K562 (cell line): ENCODE results near the gene MAP3K2. TPM values are rescaled to one million over a fixed set of nuclear protein-coding genes. Genes with fewer than 3 reads are reported as not detected.

ENCODE experiments used
- ARID2 ChIP-seq: fragments of 450-650 bp; IDR thresholded peaks from 2 replicates; pipeline ENCODE4 v1.6.1; 2017; ENCODE audit warnings: antibody characterized with exemption, mild to moderate bottlenecking
- BHLHE40 ChIP-seq: IDR thresholded peaks from 2 replicates; pipeline ENCODE4 v1.6.1; 2011; ENCODE audit warnings: low read length, improper control_type of control experiment
- C11orf30 ChIP-seq: fragments of 450-650 bp; IDR thresholded peaks from 2 replicates; pipeline ENCODE4 v1.6.1; 2016; ENCODE audit warnings: low read depth, mild to moderate bottlenecking
- CTBP1 ChIP-seq: fragments of 450-650 bp; IDR thresholded peaks from 2 replicates; pipeline ENCODE4 v1.6.1; 2016; ENCODE audit warnings: borderline replicate concordance
- HNRNPK ChIP-seq: fragments of 200-400 bp; formaldehyde crosslinking; IDR thresholded peaks from one replicate; pipeline ENCODE4 v1.6.1; 2018; ENCODE audit warnings: mild to moderate bottlenecking, low read depth, low read length; ENCODE audit not compliant: poor library complexity, severe bottlenecking
- NCOA2 ChIP-seq, 2 experiments: fragments of 450-650 bp; IDR thresholded peaks; 2 replicates each; pipeline ENCODE4 v1.6.1; 2018; ENCODE audit warnings: mild to moderate bottlenecking in 2 of 2, moderate library complexity in 1 of 2; ENCODE audit not compliant: partially characterized antibody in 2 of 2
- NR1H2 ChIP-seq: sonication (generic); formaldehyde crosslinking; IDR thresholded peaks from 2 replicates; pipeline ENCODE4 v1.4.0; 2020; ENCODE audit warnings: mild to moderate bottlenecking, missing genetic modification reagents
- YY1 ChIP-seq, 3 experiments: IDR thresholded peaks; 2 replicates each; pipeline ENCODE4 v1.6.1; 2011; ENCODE audit warnings: low read length in 2 of 3, mild to moderate bottlenecking in 2 of 3, moderate library complexity in 2 of 3, borderline replicate concordance in 1 of 3, control low read depth in 1 of 3, low read depth in 1 of 3; ENCODE audit not compliant: insufficient read depth in 3 of 3, insufficient replicate concordance in 2 of 3, control insufficient read depth in 1 of 3, insufficient read length in 1 of 3; ENCODE audit errors: extremely low read depth in 1 of 3
- ZNF143 ChIP-seq: sonication (generic); formaldehyde crosslinking; IDR thresholded peaks from 2 replicates; pipeline ENCODE4 v1.9.0; 2022; ENCODE audit warnings: mild to moderate bottlenecking, missing genetic modification reagents
- ZNF311 ChIP-seq: fragments of 250-450 bp; sonication (Bioruptor Pico); IDR thresholded peaks from 2 replicates; pipeline ENCODE4 v1.4.0; 2020; ENCODE audit warnings: mild to moderate bottlenecking, moderate library complexity
- ZNF695 ChIP-seq: fragments of 450-650 bp; formaldehyde crosslinking; IDR thresholded peaks from 2 replicates; pipeline ENCODE4 v1.4.0; 2020; ENCODE audit warnings: mild to moderate bottlenecking, moderate library complexity
- ZNF830 ChIP-seq: fragments of 250-450 bp; sonication (Bioruptor Pico); IDR thresholded peaks from 2 replicates; pipeline ENCODE4 v1.5.0; 2021; ENCODE audit warnings: mild to moderate bottlenecking
- polyA plus RNA-seq, 8 experiments: library from polyadenylated mRNA; depleted of rRNA in 4 of 8; stranded (reverse) in 5 of 8; unstranded in 3 of 8; fragments of >200 nt; fragmentation: Nextera tagmentation in 2 of 8; fragmentation: Illumina TruSeq in 1 of 8; extraction: Ambion mirVana in 2 of 8; extraction: Trizol in 1 of 8; gene quantifications; 2 replicates each; pipeline versions ENCODE4 v1.2.1 to v1.2.3, GENCODE V29; 2011 to 2014; ENCODE audit warnings: inconsistent platforms in 1 of 8, missing spikeins in 1 of 8
- total RNA-seq, 7 experiments: library from RNA; depleted of rRNA in 6 of 7; stranded (reverse); fragments of >200 nt in 6 of 7; fragmentation: Illumina TruSeq in 2 of 7; extraction: Trizol in 2 of 7; gene quantifications; 2 replicates each; pipeline versions ENCODE4 v1.2.1 to v1.2.3, GENCODE V29; 2011 to 2021; ENCODE audit warnings: low replicate concordance in 1 of 7
- TF ChIP-seq, protein P1 (sequence below): fragments of 450-650 bp; formaldehyde crosslinking; IDR thresholded peaks from 2 replicates; pipeline ENCODE4 v1.4.0; 2020; ENCODE audit warnings: mild to moderate bottlenecking, moderate library complexity
- TF ChIP-seq, protein P2 (sequence below), 2 experiments: fragments of 250-450 bp in 1 of 2; fragments of 450-650 bp in 1 of 2; sonication (Bioruptor Pico) in 1 of 2; IDR thresholded peaks; 2 replicates each; pipeline versions ENCODE4 v1.6.1 to v1.8.0; 2016 to 2021; ENCODE audit warnings: mild to moderate bottlenecking in 2 of 2, moderate library complexity in 2 of 2, missing compliant biosample characterization in 1 of 2, missing genetic modification characterization in 1 of 2
- TF ChIP-seq, protein P3 (sequence below): fragments of 250-450 bp; sonication (Bioruptor Pico); IDR thresholded peaks from 2 replicates; pipeline ENCODE4 v1.4.0; 2020; ENCODE audit warnings: borderline replicate concordance
- TF ChIP-seq, protein P4 (sequence below), 3 experiments: fragments of 200-800 bp in 1 of 3; sonication (Bioruptor generic) in 1 of 3; sonication (generic) in 1 of 3; formaldehyde crosslinking in 1 of 3; IDR thresholded peaks; 2 replicates each; pipeline versions ENCODE4 v1.6.1 to v1.8.0; 2016 to 2022; ENCODE audit warnings: mild to moderate bottlenecking in 2 of 3, missing compliant biosample characterization in 2 of 3, missing genetic modification characterization in 2 of 3, missing genetic modification reagents in 1 of 3
- TF ChIP-seq, protein P5 (sequence below): sonication (generic); formaldehyde crosslinking; IDR thresholded peaks from 2 replicates; pipeline ENCODE4 v1.8.0; 2022; ENCODE audit warnings: missing genetic modification reagents, mild to moderate bottlenecking, moderate library complexity, borderline replicate concordance

MAP3K2 gene
- total and polyA plus RNA-seq, 9 of the 15 experiments (the other 6 are each of a cell fraction or from before 2014, with no cell fraction given), result 1.2 to 14.2 (median 5.7) TPM

DNA sequence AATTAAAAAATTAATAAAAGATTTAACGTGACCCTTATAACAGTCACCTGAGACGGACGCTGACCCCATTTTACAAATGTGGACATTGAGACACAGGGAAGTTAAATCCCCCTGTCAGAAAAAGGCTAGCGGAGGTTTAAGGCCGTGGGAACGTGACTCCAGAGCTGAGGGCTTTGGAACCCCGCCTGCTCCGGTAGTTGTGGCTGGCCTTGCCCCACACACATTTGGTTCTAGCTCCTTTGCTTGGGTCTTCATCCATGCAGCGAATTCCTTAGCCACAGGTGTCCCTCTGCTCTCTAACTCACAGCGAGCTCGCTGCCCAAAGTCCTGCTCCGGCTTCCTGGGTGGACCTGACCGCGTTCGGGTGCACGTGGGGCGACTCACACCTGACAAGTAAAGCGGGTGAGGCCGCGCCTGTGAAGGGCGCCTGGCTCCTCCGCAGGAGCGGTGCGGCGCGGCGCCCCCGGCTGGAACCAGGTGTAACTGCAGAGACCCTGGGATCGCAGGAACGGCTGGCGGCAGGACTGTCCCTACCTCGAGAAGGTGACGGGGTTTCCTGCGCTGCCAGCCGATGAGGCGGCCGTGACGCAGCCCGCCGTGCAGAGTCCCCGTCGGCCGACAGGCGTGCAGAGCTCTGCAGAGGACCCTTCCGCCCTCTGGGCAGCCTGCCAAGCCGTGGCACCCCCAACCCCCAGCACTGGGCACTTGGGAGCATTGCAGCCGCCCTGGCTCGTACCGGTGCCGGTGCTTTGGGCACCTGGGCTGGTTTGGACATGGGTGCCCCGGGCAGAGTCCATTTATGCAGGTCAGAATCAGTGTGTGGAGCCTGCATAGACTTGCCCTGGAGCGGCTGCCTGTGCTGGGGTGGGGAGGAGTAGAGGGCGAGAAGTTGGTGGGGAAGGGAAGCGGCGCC lies 28.1 kb upstream of the MAP3K2 start (continued):
- TF ChIP-seq ARID2 (peak; percentile 48; the same call in 1 of the 2 replicates), ZNF143 (no peak), ZNF311 (CRISPR knock-in tag) (no peak), NCOA2 (IDR thresholded peaks at IDR 0.05; ENCODE audit: partially characterized antibody in 2 of 2) (no peak), BHLHE40 (peak; percentile 36; the same call in 1 of the 2 replicates), ZNF830 (CRISPR knock-in tag) (no peak), C11orf30 (no peak), ZNF695 (no peak), YY1 (IDR thresholded peaks at IDR 0.05; ENCODE audit: borderline replicate concordance in 1 of 3, control insufficient read depth in 1 of 3, extremely low read depth in 1 of 3, insufficient read depth in 3 of 3, insufficient read length in 1 of 3, insufficient replicate concordance in 2 of 3, low read depth in 1 of 3, low read length in 2 of 3) (no peak), CTBP1 (peak; percentile 69; the same call in 1 of the 2 replicates), NR1H2 (CRISPR knock-in tag) (no peak), HNRNPK (no peak)
- TF ChIP-seq, protein P1, sequence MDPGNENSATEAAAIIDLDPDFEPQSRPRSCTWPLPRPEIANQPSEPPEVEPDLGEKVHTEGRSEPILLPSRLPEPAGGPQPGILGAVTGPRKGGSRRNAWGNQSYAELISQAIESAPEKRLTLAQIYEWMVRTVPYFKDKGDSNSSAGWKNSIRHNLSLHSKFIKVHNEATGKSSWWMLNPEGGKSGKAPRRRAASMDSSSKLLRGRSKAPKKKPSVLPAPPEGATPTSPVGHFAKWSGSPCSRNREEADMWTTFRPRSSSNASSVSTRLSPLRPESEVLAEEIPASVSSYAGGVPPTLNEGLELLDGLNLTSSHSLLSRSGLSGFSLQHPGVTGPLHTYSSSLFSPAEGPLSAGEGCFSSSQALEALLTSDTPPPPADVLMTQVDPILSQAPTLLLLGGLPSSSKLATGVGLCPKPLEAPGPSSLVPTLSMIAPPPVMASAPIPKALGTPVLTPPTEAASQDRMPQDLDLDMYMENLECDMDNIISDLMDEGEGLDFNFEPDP (CRISPR knock-in tag), result no peak
- TF ChIP-seq, protein P2, sequence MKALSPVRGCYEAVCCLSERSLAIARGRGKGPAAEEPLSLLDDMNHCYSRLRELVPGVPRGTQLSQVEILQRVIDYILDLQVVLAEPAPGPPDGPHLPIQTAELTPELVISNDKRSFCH (CRISPR knock-in tag; IDR thresholded peaks at IDR 0.05), result no peak
- TF ChIP-seq, protein P2 (tag; IDR thresholded peaks at IDR 0.05), result peak; percentile 48; the same call in 1 of the 2 replicates
- TF ChIP-seq, protein P3, sequence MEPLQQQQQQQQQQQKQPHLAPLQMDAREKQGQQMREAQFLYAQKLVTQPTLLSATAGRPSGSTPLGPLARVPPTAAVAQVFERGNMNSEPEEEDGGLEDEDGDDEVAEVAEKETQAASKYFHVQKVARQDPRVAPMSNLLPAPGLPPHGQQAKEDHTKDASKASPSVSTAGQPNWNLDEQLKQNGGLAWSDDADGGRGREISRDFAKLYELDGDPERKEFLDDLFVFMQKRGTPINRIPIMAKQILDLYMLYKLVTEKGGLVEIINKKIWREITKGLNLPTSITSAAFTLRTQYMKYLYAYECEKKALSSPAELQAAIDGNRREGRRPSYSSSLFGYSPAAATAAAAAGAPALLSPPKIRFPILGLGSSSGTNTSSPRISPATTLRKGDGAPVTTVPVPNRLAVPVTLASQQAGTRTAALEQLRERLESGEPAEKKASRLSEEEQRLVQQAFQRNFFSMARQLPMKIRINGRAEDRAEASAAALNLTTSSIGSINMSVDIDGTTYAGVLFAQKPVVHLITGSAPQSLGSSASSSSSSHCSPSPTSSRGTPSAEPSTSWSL, result no peak
- TF ChIP-seq, protein P4, sequence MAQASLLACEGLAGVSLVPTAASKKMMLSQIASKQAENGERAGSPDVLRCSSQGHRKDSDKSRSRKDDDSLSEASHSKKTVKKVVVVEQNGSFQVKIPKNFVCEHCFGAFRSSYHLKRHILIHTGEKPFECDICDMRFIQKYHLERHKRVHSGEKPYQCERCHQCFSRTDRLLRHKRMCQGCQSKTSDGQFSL (CRISPR knock-in tag; IDR thresholded peaks at IDR 0.05), result no peak
- TF ChIP-seq, protein P4 (tag; IDR thresholded peaks at IDR 0.05), result no peak
- TF ChIP-seq, protein P5, sequence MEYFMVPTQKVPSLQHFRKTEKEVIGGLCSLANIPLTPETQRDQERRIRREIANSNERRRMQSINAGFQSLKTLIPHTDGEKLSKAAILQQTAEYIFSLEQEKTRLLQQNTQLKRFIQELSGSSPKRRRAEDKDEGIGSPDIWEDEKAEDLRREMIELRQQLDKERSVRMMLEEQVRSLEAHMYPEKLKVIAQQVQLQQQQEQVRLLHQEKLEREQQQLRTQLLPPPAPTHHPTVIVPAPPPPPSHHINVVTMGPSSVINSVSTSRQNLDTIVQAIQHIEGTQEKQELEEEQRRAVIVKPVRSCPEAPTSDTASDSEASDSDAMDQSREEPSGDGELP (CRISPR knock-in tag), result peak; percentile 83
